Dermis blood vessel endothelial cell (primary cell): ENCODE results near the gene CNN1. TPM values are rescaled to one million over a fixed set of nuclear protein-coding genes. Genes with fewer than 3 reads are reported as not detected.

Experiments used
- total RNA-seq: library from RNA; depleted of rRNA; stranded (reverse); fragments of >200 nt; gene quantifications from 2 replicates; pipeline ENCODE4 v1.2.3, GENCODE V29; 2014

Gene CNN1
- total RNA-seq, 1 donor from 2014 or later: 1.2 TPM

Other genes with a start within 250 kb of the CNN1 start
- gene TSPAN16, start 242.7 kb upstream of the CNN1 start, total RNA-seq: not detected in 2 replicates
- 55.6 and 65.0 TPM in 2 replicates for gene RAB3D, start 199.2 kb upstream of the CNN1 start, total RNA-seq
- 105 and 267 TPM in 2 replicates for gene TMEM205, start 192.6 kb upstream of the CNN1 start, total RNA-seq
- 7.8 and 10.4 TPM in 2 replicates for gene CCDC159, start 192.3 kb upstream of the CNN1 start, total RNA-seq
- gene PLPPR2, start 183.4 kb upstream of the CNN1 start, total RNA-seq: 8.7 and 14.1 TPM in 2 replicates
- 0.79 and 0.85 TPM in 2 replicates for gene SWSAP1, start 164.2 kb upstream of the CNN1 start, total RNA-seq
- gene EPOR, start 154.5 kb upstream of the CNN1 start, total RNA-seq: 6.0 and 8.2 TPM in 2 replicates
- gene RGL3, start 119.5 kb upstream of the CNN1 start, total RNA-seq: 2.1 and 4.3 TPM in 2 replicates
- gene ODAD3, start 103.7 kb upstream of the CNN1 start, total RNA-seq: 0.05 TPM in 1 of 2 replicates, not detected in the other
- 117 and 310 TPM in 2 replicates for gene PRKCSH, start 103.2 kb upstream of the CNN1 start, total RNA-seq
- gene ELAVL3, start 57.8 kb upstream of the CNN1 start, total RNA-seq: not detected in 2 replicates
- 5.1 and 12.4 TPM in 2 replicates for gene ZNF653, start 33.0 kb upstream of the CNN1 start, total RNA-seq
- gene ECSIT, start 9.7 kb upstream of the CNN1 start, total RNA-seq: 36.8 and 37.6 TPM in 2 replicates
- 16.9 and 24.5 TPM in 2 replicates for gene ELOF1, start 20.4 kb downstream of the CNN1 start, total RNA-seq
- gene ACP5, start 38.8 kb downstream of the CNN1 start, total RNA-seq: 0.37 and 8.8 TPM in 2 replicates
- gene ZNF627, start 58.6 kb downstream of the CNN1 start, total RNA-seq: 20.1 and 28.9 TPM in 2 replicates
- gene ZNF823, start 200.1 kb downstream of the CNN1 start, total RNA-seq: 11.7 and 15.1 TPM in 2 replicates
- gene ZNF441, start 228.1 kb downstream of the CNN1 start, total RNA-seq: 8.0 and 10.4 TPM in 2 replicates